PC-3 (cell line): ENCODE results near the gene LRCH4. TPM values are rescaled to one million over a fixed set of nuclear protein-coding genes. Genes with fewer than 3 reads are reported as not detected.
"Not testable (repeated sequence)": the region's sequence is repeated elsewhere in the genome, so short reads cannot be mapped to it uniquely, and the experiment has no call there.

Experiments
- ATAC-seq: fragments of 200-7000 bp; cut with Tn5 transposase; 2 replicates; pipeline ENCODE4 v1.9.1; 2020; ENCODE audit warnings: mild to moderate bottlenecking, moderate library complexity
- BruUV-seq: library from RNA; stranded (reverse); fragments of 400-500 nt; replicated peaks from 2 replicates; lab custom pipeline; 2021; lab: Mats Ljungman, UMichigan
- CTCF ChIA-PET: fragments of 300-600 bp; sonication (Branson Sonifier 250); formaldehyde crosslinking; loops from one replicate; lab custom pipeline; 2022; ENCODE audit warnings: antibody characterized with exemption; lab: Charles Lee
- POLR2A ChIA-PET: fragments of 300-600 bp; sonication (Branson Sonifier 250); formaldehyde crosslinking; loops from one replicate; lab custom pipeline; 2022; ENCODE audit warnings: antibody characterized with exemption; ENCODE audit not compliant: unreplicated experiment; lab: Charles Lee
- DNase-seq: peaks from one replicate; pipeline ENCODE4 v3.0.0-alpha.2; 2015
- H2AFZ ChIP-seq: fragments of 300-600 bp; sonication (generic); 2 replicates; pipeline ENCODE4 v1.6.0; 2016; ENCODE audit warnings: antibody characterized with exemption, low read length
- H3F3A ChIP-seq: fragments of 300-600 bp; sonication (generic); one replicate; pipeline ENCODE4 v1.6.0; 2017; ENCODE audit warnings: antibody characterized with exemption, low read length, control low read depth, mild to moderate bottlenecking; ENCODE audit not compliant: unreplicated experiment
- H3K27ac ChIP-seq: fragments of 300-600 bp; sonication (generic); 2 replicates; pipeline ENCODE4 v1.5.1; 2016; ENCODE audit warnings: mild to moderate bottlenecking, low read length
- H3K27me3 ChIP-seq: fragments of 300-600 bp; sonication (generic); 2 replicates; pipeline ENCODE4 v1.6.1; 2016; ENCODE audit warnings: low read length, mixed read lengths
- H3K36me3 ChIP-seq: fragments of 300-600 bp; sonication (generic); 2 replicates; pipeline ENCODE4 v1.6.1; 2016; ENCODE audit warnings: low read depth, mixed run types, low read length, mixed read lengths
- H3K4me1 ChIP-seq: fragments of 300-600 bp; sonication (generic); 2 replicates; pipeline ENCODE4 v1.5.1; 2016; ENCODE audit warnings: low read length; ENCODE audit not compliant: insufficient read depth
- H3K4me2 ChIP-seq: fragments of 300-600 bp; sonication (generic); 2 replicates; pipeline ENCODE4 v1.6.0; 2016; ENCODE audit warnings: low read length
- H3K4me3 ChIP-seq: fragments of 300-600 bp; sonication (generic); 2 replicates; pipeline ENCODE4 v1.5.1; 2016; ENCODE audit warnings: mild to moderate bottlenecking, low read length, mixed read lengths
- H3K79me2 ChIP-seq: fragments of 300-600 bp; sonication (generic); 2 replicates; pipeline ENCODE4 v1.6.1; 2017; ENCODE audit warnings: low read length, mixed read lengths
- H3K9ac ChIP-seq: fragments of 300-600 bp; sonication (generic); 2 replicates; pipeline ENCODE4 v1.6.0; 2016; ENCODE audit warnings: mild to moderate bottlenecking, low read length
- H3K9me2 ChIP-seq: fragments of 300-600 bp; sonication (generic); replicated peaks from 2 replicates; pipeline ENCODE4 v1.6.1; 2016; ENCODE audit warnings: mixed run types, low read length, mixed read lengths
- H3K9me3 ChIP-seq: fragments of 300-600 bp; sonication (generic); 2 replicates; pipeline ENCODE4 v1.6.1; 2016; ENCODE audit warnings: low read length, mixed read lengths
- H4K20me1 ChIP-seq: fragments of 300-600 bp; sonication (generic); 2 replicates; pipeline ENCODE4 v1.6.1; 2016; ENCODE audit warnings: low read length, mixed read lengths
- CTCF ChIP-seq: fragments of 300-600 bp; sonication (generic); conservative IDR thresholded peaks from 2 replicates; pipeline ENCODE4 v1.5.1; 2017; ENCODE audit warnings: antibody characterized with exemption, low read depth, mild to moderate bottlenecking, low read length
- EZH2 ChIP-seq: fragments of 300-600 bp; sonication (generic); IDR thresholded peaks from one replicate; pipeline ENCODE4 v1.6.1; 2017; ENCODE audit warnings: antibody characterized with exemption, mild to moderate bottlenecking, low read length; ENCODE audit not compliant: unreplicated experiment
- EZH2phosphoT487 ChIP-seq: fragments of 300-600 bp; sonication (generic); IDR thresholded peaks from 2 replicates; pipeline ENCODE4 v1.6.1; 2018; ENCODE audit warnings: mild to moderate bottlenecking, antibody characterized with exemption, low read length, borderline replicate concordance
- intact Hi-C: fragments of 100-400 bp; cut with micrococcal nuclease; formaldehyde crosslinking; loops from 2 replicates; pipeline ENCODE4 v1.9.0; 2023
- total RNA-seq: library from RNA; depleted of rRNA; stranded (reverse); fragments of >200 nt; gene quantifications from 2 replicates; pipeline ENCODE4 v1.2.3, GENCODE V29; 2014; rRNA removed

LRCH4 gene
- total RNA-seq, 1 experiment from 2014 or later, result 15.6 TPM

- ATAC-seq (no peak), DNase-seq (no peak)
- no peak overlapping the region for H3K4me3 ChIP-seq
- no peaks in the 10 kb centered on the region for H4K20me1 ChIP-seq
- no peak overlapping the region for H3K27ac ChIP-seq
- H3K79me2 ChIP-seq, result no peaks in the 10 kb centered on the region
- no peak overlapping the region for H3K9ac ChIP-seq
- no peaks in the 10 kb centered on the region for H3K9me3 ChIP-seq
- ChIA-PET CTCF (no interaction called here), POLR2A (no interaction called here)
- no peaks in the 10 kb centered on the region for H3K27me3 ChIP-seq
- H2AFZ ChIP-seq, result no peak overlapping the region
- no TSS peak for BruUV-seq
- intact Hi-C loops, result no loop called here
- TF ChIP-seq EZH2 (no peak), CTCF (no peak), EZH2phosphoT487 (no peak)
- no peak overlapping the region for H3K4me2 ChIP-seq
- no peaks in the 10 kb centered on the region for H3K36me3 ChIP-seq
- no peaks in the 10 kb centered on the region for H3K4me1 ChIP-seq
- no peaks in the 10 kb centered on the region for H3F3A ChIP-seq
- H3K9me2 ChIP-seq, result no peaks in the 10 kb centered on the region
Measured at GRCh38 chr7:100532165-100533022, 53.5 kb downstream of the LRCH4 start.

GRCh38 chr7:100528108-100528866 lies 57.6 kb downstream of the LRCH4 start:
- H3F3A ChIP-seq, H3K9me2 ChIP-seq, H2AFZ ChIP-seq, CTCF ChIA-PET, ATAC-seq, H3K9ac ChIP-seq, H3K4me3 ChIP-seq, H3K4me2 ChIP-seq, BruUV-seq, intact Hi-C loops, H3K27ac ChIP-seq, H4K20me1 ChIP-seq, H3K27me3 ChIP-seq, H3K4me1 ChIP-seq, POLR2A ChIA-PET, DNase-seq, H3K9me3 ChIP-seq, H3K36me3 ChIP-seq, H3K79me2 ChIP-seq: not testable (repeated sequence)

Other genes starting within 250 kb of the LRCH4 start
- gene PILRB, start 228.0 kb downstream of the LRCH4 start, total RNA-seq, result 71.6 and 74.1 TPM in 2 replicates
- gene PILRA, start 212.6 kb downstream of the LRCH4 start, total RNA-seq, result 0.92 and 1.9 TPM in 2 replicates
- 1.4 and 2.2 TPM in 2 replicates for gene ZCWPW1, start 157.4 kb downstream of the LRCH4 start, total RNA-seq
- gene MEPCE, start 156.3 kb downstream of the LRCH4 start, total RNA-seq, result 35.1 and 36.0 TPM in 2 replicates
- gene PPP1R35, start 149.6 kb downstream of the LRCH4 start, total RNA-seq, result 36.1 and 51.1 TPM in 2 replicates
- 0.11 and 2.5 TPM in 2 replicates for gene SPACDR, start 121.9 kb downstream of the LRCH4 start, total RNA-seq
- gene TSC22D4, start 106.9 kb downstream of the LRCH4 start, total RNA-seq, result 57.1 and 66.1 TPM in 2 replicates
- gene NYAP1, start 102.2 kb downstream of the LRCH4 start, total RNA-seq, result 1.2 and 1.9 TPM in 2 replicates
- 16.9 and 18.2 TPM in 2 replicates for gene AGFG2, start 46.9 kb downstream of the LRCH4 start, total RNA-seq
- gene SAP25, start 12.2 kb downstream of the LRCH4 start, total RNA-seq, result 0.22 and 0.52 TPM in 2 replicates
- gene FBXO24, start 199 bp upstream of the LRCH4 start, total RNA-seq, result 0.40 TPM in 1 of 2 replicates, not detected in the other
- gene PCOLCE, start 16.2 kb upstream of the LRCH4 start, total RNA-seq, result 8.6 and 16.3 TPM in 2 replicates
- gene MOSPD3, start 26.4 kb upstream of the LRCH4 start, total RNA-seq, result 9.4 and 19.4 TPM in 2 replicates
- not detected in 2 replicates for gene TFR2, start 55.4 kb upstream of the LRCH4 start, total RNA-seq
- not detected in 2 replicates for gene ACTL6B, start 70.3 kb upstream of the LRCH4 start, total RNA-seq
- gene GNB2, start 87.6 kb upstream of the LRCH4 start, total RNA-seq, result 164 and 227 TPM in 2 replicates
- gene GIGYF1, start 108.1 kb upstream of the LRCH4 start, total RNA-seq, result 25.9 and 26.6 TPM in 2 replicates
- 151 and 154 TPM in 2 replicates for gene POP7, start 120.0 kb upstream of the LRCH4 start, total RNA-seq
- not detected in 2 replicates for gene EPO, start 134.3 kb upstream of the LRCH4 start, total RNA-seq
- gene ZAN, start 147.5 kb upstream of the LRCH4 start, total RNA-seq, result not detected in 2 replicates
- 104 and 150 TPM in 2 replicates for gene EPHB4, start 241.4 kb upstream of the LRCH4 start, total RNA-seq